22Rv1 (cell line): ENCODE measurements around the gene WDR83.

ENCODE experiments used
- CTCF ChIP-seq: fragments of 450-650 bp; IDR thresholded peaks from 2 replicates; pipeline ENCODE4 v1.5.1; 2017; ENCODE audit warnings: mild to moderate bottlenecking
- ZFX ChIP-seq: fragments of 450-650 bp; IDR thresholded peaks from 2 replicates; pipeline ENCODE4 v1.6.1; 2017; ENCODE audit warnings: antibody characterized with exemption, borderline replicate concordance

- TF ChIP-seq CTCF, result no peak
- TF ChIP-seq ZFX, result no peak
These were observed 37.4 kb upstream of the WDR83 start for GRCh38 chr19:12629215-12629614.
